Smooth muscle cell (in vitro differentiated cells): ENCODE results near the gene TMEM132D. TPM values are rescaled to one million over a fixed set of nuclear protein-coding genes. Genes with fewer than 3 reads are reported as not detected.

ENCODE experiments used
- DNase-seq: peaks from one replicate; lab custom pipeline; 2025; ENCODE audit not compliant: unreplicated experiment; lab: John Stamatoyannopoulos, UW
- H2AFZ ChIP-seq: fragments of 200-600 bp; sonication (generic); 2 replicates; pipeline ENCODE4 v1.6.0; 2016; ENCODE audit warnings: antibody characterized with exemption, low read depth, mild to moderate bottlenecking
- H3F3A ChIP-seq: fragments of 200-600 bp; sonication (generic); 2 replicates; pipeline ENCODE4 v1.6.0; 2017; ENCODE audit warnings: antibody characterized with exemption, low read depth
- H3K27ac ChIP-seq: fragments of 200-600 bp; sonication (generic); 2 replicates; pipeline ENCODE4 v1.5.1; 2016; ENCODE audit warnings: low read depth, mild to moderate bottlenecking
- H3K27me3 ChIP-seq: fragments of 200-600 bp; sonication (generic); 2 replicates; pipeline ENCODE4 v1.6.1; 2016; ENCODE audit warnings: low read depth, mild to moderate bottlenecking
- H3K36me3 ChIP-seq: fragments of 200-600 bp; sonication (generic); 2 replicates; pipeline ENCODE4 v1.5.1; 2016; ENCODE audit warnings: low read depth
- H3K4me1 ChIP-seq: fragments of 200-600 bp; sonication (generic); 2 replicates; pipeline ENCODE4 v1.5.1; 2016; ENCODE audit warnings: low read depth
- H3K4me2 ChIP-seq: fragments of 200-600 bp; sonication (generic); 2 replicates; pipeline ENCODE4 v1.6.0; 2016; ENCODE audit warnings: mild to moderate bottlenecking
- H3K4me3 ChIP-seq: fragments of 200-600 bp; sonication (generic); 2 replicates; pipeline ENCODE4 v1.5.1; 2016; ENCODE audit warnings: mild to moderate bottlenecking
- H3K79me2 ChIP-seq: fragments of 200-600 bp; sonication (generic); 2 replicates; pipeline ENCODE4 v1.6.0; 2016; ENCODE audit warnings: low read depth, mild to moderate bottlenecking
- H3K9ac ChIP-seq: fragments of 200-600 bp; sonication (generic); 2 replicates; pipeline ENCODE4 v1.6.0; 2016; ENCODE audit warnings: low read depth
- H3K9me3 ChIP-seq: fragments of 200-600 bp; sonication (generic); replicated peaks from 2 replicates; pipeline ENCODE4 v1.5.1; 2016; ENCODE audit warnings: low read depth
- H4K20me1 ChIP-seq: fragments of 200-600 bp; sonication (generic); 2 replicates; pipeline ENCODE4 v1.6.0; 2016; ENCODE audit warnings: low read depth
- WGBS: methylation state at CpG from one replicate; pipeline ENCODE4 v1.1.7; 2016; ENCODE audit warnings: low lambda C conversion rate; 5-methylcytosine and 5-hydroxymethylcytosine counted together
- polyA plus RNA-seq: library from polyadenylated mRNA; unstranded; fragments of >200 nt; fragmentation: Nextera tagmentation; extraction: Ambion mirVana; gene quantifications from 2 replicates; pipeline ENCODE4 v1.2.1, GENCODE V29; 2016
- total RNA-seq: library from RNA; depleted of rRNA; stranded (reverse); fragments of >200 nt; gene quantifications from 2 replicates; pipeline ENCODE4 v1.2.3, GENCODE V29; 2014
- TF ChIP-seq, protein P1 (sequence below): fragments of 200-600 bp; sonication (generic); IDR thresholded peaks from 2 replicates; pipeline ENCODE4 v1.5.1; 2017; ENCODE audit warnings: borderline replicate concordance, mild to moderate bottlenecking, antibody characterized with exemption; ENCODE audit not compliant: insufficient read depth, poor library complexity, severe bottlenecking

TMEM132D gene
- total and polyA plus RNA-seq, 2 experiments from 2014 or later = not detected

DNA sequence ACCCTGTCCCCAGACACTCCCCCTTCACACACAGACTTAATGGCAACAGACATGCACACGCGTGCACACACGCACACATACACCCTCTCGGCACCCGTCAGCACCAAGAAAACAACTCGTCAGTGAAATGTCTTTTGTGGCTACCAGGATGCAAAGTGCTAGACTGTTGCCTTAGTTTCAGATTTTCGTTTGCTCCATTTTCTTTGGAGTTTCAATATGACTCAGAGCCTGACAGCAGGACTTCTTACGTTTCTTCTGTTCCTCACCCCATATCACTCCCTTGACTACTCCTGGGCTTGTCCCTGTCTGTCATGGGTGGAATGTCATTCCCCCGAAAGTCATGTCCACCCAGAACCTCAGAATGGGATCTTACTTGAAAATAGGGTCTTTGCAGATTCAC, 867.7 kb downstream of the TMEM132D start:
- no peaks in the 10 kb centered on the region for H3F3A ChIP-seq
- H3K4me1 ChIP-seq = no peaks in the 10 kb centered on the region
- WGBS = 86% methylated on average over 9 of the region's 9 CpGs
- H3K4me3 ChIP-seq = no peak overlapping the region
- H3K9ac ChIP-seq = no peak overlapping the region
- no peaks in the 10 kb centered on the region for H3K79me2 ChIP-seq
- TF ChIP-seq, protein P1, sequence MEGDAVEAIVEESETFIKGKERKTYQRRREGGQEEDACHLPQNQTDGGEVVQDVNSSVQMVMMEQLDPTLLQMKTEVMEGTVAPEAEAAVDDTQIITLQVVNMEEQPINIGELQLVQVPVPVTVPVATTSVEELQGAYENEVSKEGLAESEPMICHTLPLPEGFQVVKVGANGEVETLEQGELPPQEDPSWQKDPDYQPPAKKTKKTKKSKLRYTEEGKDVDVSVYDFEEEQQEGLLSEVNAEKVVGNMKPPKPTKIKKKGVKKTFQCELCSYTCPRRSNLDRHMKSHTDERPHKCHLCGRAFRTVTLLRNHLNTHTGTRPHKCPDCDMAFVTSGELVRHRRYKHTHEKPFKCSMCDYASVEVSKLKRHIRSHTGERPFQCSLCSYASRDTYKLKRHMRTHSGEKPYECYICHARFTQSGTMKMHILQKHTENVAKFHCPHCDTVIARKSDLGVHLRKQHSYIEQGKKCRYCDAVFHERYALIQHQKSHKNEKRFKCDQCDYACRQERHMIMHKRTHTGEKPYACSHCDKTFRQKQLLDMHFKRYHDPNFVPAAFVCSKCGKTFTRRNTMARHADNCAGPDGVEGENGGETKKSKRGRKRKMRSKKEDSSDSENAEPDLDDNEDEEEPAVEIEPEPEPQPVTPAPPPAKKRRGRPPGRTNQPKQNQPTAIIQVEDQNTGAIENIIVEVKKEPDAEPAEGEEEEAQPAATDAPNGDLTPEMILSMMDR = no peak
- no peak overlapping the region for H2AFZ ChIP-seq
- H3K36me3 ChIP-seq = no peaks in the 10 kb centered on the region
- no peaks in the 10 kb centered on the region for H4K20me1 ChIP-seq
- no peaks in the 10 kb centered on the region for H3K27me3 ChIP-seq
- DNase-seq = no peak
- no peak overlapping the region for H3K27ac ChIP-seq
- no peaks in the 10 kb centered on the region for H3K9me3 ChIP-seq
- H3K4me2 ChIP-seq = no peak overlapping the region

DNA sequence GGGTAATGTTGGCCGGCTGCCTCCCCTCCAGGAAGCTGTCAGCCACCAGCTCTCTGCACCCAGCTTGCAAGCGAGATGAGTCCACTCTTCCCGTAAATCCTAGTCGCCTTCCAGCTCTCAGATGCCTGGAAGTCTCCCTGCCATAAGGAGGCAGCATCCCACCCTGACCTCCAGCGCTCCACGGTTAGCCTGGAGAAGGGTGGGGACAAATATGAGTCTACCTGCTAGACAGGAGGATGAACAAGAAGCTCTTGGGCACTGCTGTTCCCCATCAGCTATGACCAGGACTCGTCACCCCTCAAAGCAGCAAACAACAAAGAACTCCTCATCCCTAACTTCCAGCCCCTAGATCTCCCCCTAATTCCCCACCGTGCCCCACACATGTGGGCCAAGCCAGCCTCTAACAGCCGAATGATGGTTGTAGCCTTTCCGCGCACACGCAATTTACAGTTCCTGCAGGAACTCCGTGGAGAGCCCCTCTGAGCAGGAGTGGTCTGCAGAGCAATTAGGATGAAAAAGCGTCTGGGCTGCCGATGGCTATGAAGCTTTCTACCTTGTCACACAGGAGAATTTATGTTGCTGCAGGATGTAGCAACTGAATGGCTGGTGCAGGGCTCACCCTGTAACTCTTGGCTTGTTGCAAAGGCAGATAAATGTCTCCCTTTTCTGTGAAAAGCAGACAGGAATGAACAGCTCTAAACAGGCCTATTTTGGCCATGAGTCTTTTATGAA, 869.1 kb downstream of the TMEM132D start:
- no peak overlapping the region for H3K27ac ChIP-seq
- no peaks in the 10 kb centered on the region for H3K79me2 ChIP-seq
- no peaks in the 10 kb centered on the region for H4K20me1 ChIP-seq
- H3K9me3 ChIP-seq = no peaks in the 10 kb centered on the region
- H3K9ac ChIP-seq = no peak overlapping the region
- TF ChIP-seq, protein P1 = no peak
- H3K27me3 ChIP-seq = no peaks in the 10 kb centered on the region
- no peaks in the 10 kb centered on the region for H3K36me3 ChIP-seq
- H3F3A ChIP-seq = no peaks in the 10 kb centered on the region
- no peak for DNase-seq
- 83% methylated on average over 15 of the region's 15 CpGs for WGBS
- no peaks in the 10 kb centered on the region for H3K4me1 ChIP-seq
- H3K4me3 ChIP-seq = no peak overlapping the region
- no peak overlapping the region for H3K4me2 ChIP-seq
- H2AFZ ChIP-seq = no peak overlapping the region

DNA sequence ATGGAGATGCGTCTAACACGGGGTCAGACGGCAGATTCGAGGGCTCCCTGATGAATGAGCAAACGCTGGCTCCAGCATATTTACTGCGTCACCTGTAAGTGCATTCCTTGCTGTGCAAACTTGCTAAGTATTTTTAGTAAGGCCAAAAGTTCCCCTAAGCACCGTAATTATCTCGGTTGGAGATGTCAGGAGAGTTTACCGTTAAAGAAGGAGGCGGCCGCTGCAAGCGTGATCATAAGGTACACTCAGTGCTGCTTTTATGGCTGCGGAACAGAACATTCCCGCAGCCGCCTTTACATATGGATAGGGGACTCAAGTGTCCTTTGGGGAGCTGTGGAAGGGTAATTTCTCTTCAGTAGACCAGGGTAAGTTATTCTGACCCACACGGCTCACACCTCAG, 875.0 kb downstream of the TMEM132D start:
- H3K9me3 ChIP-seq = no peaks in the 10 kb centered on the region

More for the DNA sequence above, 875.0 kb downstream of the TMEM132D start:
- Histone ChIP-seq H3K4me2 (no peak overlapping the region), H4K20me1 (no peaks in the 10 kb centered on the region), H3K27ac (no peak overlapping the region), H2AFZ (no peak overlapping the region), H3K4me3 (no peak overlapping the region), H3K79me2 (no peaks in the 10 kb centered on the region), H3K9ac (no peak overlapping the region), H3F3A (no peaks in the 10 kb centered on the region), H3K4me1 (no peaks in the 10 kb centered on the region), H3K36me3 (no peaks in the 10 kb centered on the region), H3K27me3 (no peaks in the 10 kb centered on the region)
- 81% methylated on average over 16 of the region's 16 CpGs for WGBS
- no peak for DNase-seq
- TF ChIP-seq, protein P1 = no peak
